HG03457 (cell line): ENCODE data around the gene SEMA6D.

ENCODE experiments used
- ATAC-seq: cut with Tn5 transposase; IDR thresholded peaks from one replicate; pipeline ENCODE4 v1.9.1; 2021; ENCODE audit warnings: moderate number of reproducible peaks; ENCODE audit not compliant: unreplicated experiment

SEMA6D gene

DNA sequence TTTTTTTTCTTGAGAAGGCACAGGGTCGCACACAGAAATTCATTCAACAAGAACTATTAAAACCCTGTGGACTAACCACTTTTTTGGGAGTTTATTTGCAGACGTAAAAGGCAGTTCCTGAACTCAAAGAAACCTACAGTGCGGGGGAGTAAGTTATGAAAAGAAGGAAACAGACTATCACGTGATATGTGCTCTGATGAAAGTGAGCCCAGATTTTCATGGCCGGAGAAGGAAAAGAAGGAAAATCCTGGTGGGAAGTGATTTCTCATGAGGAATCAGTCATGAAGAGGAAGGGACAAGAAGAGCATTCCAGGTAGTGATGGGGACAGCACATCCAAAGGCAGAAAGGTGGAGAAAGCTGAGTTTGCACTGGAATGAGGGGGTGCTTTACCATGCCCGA lies 26.1 kb downstream of the SEMA6D start:
- no peak for ATAC-seq

DNA sequence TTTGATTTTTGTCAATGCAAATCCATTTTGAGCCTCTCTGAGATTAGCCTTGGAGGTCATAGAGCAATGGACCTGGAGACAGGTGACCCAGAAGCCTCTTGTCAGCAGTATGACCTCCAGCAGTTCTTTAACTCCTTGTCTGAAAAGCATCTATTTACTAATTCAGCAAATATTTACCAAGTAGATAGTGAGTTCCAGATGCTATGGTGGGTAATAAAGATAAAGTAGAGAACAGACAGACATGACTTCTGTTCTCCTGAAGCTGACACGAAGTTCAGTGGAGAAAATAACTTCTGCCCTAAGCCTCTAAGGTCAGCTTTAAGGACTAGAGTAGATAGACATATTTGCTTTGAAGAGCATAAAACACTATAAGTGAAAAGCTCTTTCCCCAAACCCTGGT lies 26.6 kb downstream of the SEMA6D start:
- ATAC-seq: no peak

DNA sequence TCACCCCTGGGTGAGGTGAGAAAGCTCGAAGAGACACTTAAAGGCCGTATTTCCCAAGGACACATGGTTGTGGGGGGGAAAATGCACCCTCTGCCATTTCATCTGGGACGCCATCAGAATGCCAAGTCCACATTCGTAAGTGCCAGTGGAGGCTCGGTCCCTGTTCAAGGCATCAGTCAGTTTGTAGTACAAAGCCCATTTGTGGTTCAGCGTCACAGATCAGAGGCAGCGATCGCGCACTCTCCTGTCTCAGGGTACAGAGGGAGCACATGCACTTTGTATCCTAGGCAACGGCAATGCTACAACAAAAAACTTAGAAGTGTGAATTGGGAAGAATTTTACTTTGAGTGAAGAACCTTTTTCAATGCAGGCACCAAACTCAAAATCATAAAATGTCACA lies 27.2 kb downstream of the SEMA6D start:
- no peak for ATAC-seq

DNA sequence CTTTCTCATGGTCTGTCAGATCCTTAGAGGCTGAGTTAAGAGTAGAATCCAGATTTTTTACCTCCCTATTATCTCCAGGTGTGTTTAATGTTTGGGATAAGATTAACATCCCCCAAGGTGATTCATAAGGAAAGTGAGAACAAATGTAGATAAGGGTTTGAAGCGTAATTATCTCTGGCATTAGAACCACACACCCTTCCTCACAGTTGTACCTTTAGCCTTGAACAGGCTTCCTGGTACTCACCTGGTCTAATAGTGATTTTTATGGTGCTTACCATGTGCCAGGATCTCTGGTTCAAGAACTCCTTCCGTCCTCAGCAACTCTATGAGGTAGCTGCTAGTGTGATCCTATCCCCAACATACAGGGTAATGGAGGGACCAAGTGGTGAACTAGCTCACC lies 27.7 kb downstream of the SEMA6D start:
- ATAC-seq: no peak

DNA sequence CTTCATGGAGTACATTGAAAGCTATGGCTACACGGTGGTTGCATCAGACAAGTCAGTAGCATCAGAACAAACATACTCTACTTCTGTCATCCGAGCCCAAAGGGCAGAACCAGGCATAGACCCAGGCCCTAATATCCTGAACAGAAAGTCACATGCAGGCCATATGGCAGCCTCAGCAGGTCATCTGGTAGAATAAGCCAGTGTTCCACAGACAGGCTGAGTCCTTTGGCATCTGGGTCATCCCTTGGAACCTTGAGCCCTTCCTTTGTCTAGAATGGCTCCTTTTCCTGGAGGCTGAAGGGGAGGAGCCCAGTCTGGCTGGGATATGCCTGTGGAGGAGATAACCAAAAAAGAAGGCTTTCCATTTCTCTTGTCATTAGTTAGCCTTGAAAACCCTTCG lies 29.2 kb downstream of the SEMA6D start:
- ATAC-seq: no peak

DNA sequence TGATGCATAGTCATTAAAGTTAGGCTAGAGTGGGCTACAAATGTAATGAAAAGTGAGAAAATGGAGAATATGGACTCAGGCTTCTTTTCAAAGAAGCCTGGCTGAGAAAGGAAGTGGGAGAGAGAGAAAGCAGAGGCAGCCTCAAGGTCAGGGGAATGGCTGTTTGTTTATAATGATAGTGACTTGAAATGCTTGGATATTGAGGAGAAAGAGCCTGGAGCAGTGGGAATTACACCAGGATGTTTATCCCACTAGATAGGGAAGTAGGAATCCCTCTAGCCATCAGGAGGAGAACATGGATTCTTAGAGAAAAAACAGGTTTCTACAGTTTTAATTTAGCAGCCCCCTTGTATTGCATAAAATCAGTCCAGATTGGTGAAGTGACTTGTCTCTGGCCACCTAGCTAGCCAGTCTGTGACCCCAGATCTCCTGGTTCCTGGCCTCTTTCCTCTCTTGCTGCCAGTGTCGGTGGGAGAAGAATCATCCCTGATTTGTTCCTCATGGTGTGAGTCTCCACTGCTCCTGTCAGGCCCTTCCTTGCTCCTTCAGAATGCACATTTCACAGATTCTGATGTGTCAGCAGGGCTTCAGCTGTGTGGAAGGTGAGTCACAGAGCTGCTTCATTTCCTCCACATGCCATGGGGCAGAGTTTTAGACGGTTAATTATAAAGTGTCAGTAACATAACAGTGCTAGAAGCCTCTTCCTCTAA lies 32.9 kb downstream of the SEMA6D start:
- ATAC-seq: no peak

- ATAC-seq: no peak
These were observed 33.5 kb downstream of the SEMA6D start for GRCh38 chr15:47750740-47751262.

DNA sequence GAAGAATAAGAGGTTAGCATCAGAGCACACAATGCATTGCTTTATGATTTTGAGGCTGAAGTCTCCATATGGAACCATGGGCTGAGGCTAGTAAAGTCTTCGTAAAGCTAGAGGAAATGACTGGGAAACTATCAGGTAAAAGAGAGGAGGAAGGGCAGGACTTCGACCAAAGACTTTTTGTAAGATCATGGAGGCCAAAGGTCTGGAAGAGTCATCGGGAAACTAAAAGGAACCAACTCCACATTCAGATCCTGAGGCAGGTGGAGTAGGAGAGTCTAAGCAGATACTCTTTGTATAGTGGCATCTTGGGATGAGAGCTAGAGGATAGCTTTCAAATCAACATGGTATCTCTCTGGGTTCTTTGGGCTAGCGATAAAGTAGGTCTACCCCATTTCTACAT lies 36.3 kb downstream of the SEMA6D start:
- ATAC-seq: no peak

- no peak for ATAC-seq
These were observed 37.0 kb downstream of the SEMA6D start for GRCh38 chr15:47754312-47754711.

GRCh38 chr15:47755941-47756340 lies 38.6 kb downstream of the SEMA6D start:
- no peak for ATAC-seq

GRCh38 chr15:47756872-47757271 lies 39.6 kb downstream of the SEMA6D start:
- no peak for ATAC-seq

DNA sequence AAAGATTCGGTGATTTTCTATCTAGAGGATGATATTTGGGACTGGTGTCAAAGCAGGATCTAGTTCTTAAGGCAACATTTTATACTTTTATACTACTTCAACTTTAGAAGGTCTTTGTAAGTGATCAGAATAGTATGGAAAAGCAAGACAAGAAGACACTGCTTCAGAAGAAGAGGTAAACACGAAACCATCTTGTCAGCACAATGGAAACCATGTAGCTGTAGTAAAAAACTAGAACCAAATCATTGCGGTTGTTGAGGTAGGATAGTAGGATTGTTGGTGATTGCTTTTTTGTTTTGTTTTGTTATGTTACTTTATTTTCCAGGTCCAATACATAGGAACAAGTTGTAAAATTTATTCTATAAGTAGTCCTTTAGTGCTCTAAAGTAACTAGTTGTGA lies 40.0 kb downstream of the SEMA6D start:
- no peak for ATAC-seq

- ATAC-seq: no peak
These were observed 45.3 kb downstream of the SEMA6D start for GRCh38 chr15:47762621-47763020.

DNA sequence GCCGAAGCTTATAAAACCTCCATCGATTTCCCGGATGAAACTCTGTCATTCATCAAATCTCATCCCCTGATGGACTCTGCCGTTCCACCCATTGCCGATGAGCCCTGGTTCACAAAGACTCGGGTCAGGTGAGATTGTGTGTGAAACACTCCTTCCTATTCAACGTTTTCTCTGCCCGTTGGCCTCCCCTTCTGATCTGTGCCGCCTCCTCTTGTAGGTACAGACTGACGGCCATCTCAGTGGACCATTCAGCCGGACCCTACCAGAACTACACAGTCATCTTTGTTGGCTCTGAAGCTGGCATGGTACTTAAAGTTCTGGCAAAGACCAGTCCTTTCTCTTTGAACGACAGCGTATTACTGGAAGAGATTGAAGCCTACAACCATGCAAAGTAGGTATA lies 47.4 kb downstream of the SEMA6D start:
- ATAC-seq: no peak

- no peak for ATAC-seq
These were observed 49.1 kb downstream of the SEMA6D start for GRCh38 chr15:47766406-47766805.

- no peak for ATAC-seq
These were observed 49.7 kb downstream of the SEMA6D start for GRCh38 chr15:47767035-47767434.

GRCh38 chr15:47768735-47769134 lies 51.4 kb downstream of the SEMA6D start:
- no peak for ATAC-seq

GRCh38 chr15:47769166-47769565 lies 51.9 kb downstream of the SEMA6D start:
- ATAC-seq: no peak

DNA sequence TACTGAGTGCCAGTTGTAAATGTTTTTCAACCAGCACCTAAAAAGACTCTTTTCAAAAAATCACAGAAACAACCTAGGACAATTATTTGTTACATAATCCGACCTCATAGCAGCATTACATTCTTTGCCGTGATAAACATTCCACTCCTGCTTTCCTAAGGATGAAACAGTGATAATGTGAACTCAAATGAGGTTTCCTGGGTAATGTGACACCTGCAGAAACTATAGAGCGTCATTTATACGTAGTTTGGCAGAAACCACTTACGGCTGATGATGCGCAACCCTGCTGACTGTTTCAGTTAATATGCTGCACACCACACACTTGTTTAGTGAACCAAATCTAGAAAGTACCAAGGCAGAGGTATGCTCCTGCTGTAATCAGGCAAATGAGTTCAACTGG lies 55.8 kb downstream of the SEMA6D start:
- no peak for ATAC-seq

GRCh38 chr15:47778263-47778770 lies 61.0 kb downstream of the SEMA6D start:
- ATAC-seq: no peak

- no peak for ATAC-seq
These were observed 63.7 kb downstream of the SEMA6D start for GRCh38 chr15:47780971-47781370.

DNA sequence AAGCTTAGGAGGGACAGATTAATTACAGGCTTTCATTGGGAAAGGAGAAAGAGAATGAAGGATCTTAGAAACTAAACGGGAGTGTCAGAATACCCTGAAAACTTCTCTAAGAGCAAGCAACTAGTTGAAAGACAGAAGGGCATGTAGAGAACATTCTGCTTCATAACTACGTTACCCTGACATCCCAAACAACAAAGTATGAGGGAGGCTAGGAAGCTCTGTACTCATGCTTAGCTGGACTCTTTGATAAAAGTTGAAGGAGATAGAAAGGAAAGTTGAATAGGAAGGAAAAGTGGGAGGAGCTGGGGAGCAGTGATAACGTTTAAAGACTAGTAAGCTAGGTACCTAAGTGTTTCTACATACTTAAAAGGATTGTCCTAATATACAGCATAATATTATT lies 64.2 kb downstream of the SEMA6D start:
- ATAC-seq: no peak

GRCh38 chr15:47784820-47785219 lies 67.5 kb downstream of the SEMA6D start:
- no peak for ATAC-seq
